Ovary (tissue), 9 donors: ENCODE data around the gene BCL6B. TPM values are rescaled to one million over a fixed set of nuclear protein-coding genes. Genes with fewer than 3 reads are reported as not detected.

Experiments used
- DNase-seq, 5 donors: peaks; one replicate each; pipeline ENCODE4 v3.0.0-alpha.2; 2019 to 2020
- H3K27ac ChIP-seq, 2 donors: fragments of 200-600 bp; one replicate each; pipeline versions ENCODE4 v1.5.1 to v1.8.0; 2019 to 2022
- H3K27me3 ChIP-seq: fragments of 200-600 bp; one replicate; pipeline ENCODE4 v1.8.0; 2022
- H3K36me3 ChIP-seq: fragments of 200-600 bp; sonication (generic); one replicate; pipeline ENCODE4 v1.5.1; 2019
- H3K4me1 ChIP-seq: one replicate; pipeline ENCODE4 v1.8.1; 2013; ENCODE audit warnings: mild to moderate bottlenecking, moderate library complexity; ENCODE audit not compliant: insufficient read depth
- H3K4me3 ChIP-seq: fragments of 200-600 bp; sonication (generic); one replicate; pipeline ENCODE4 v1.5.1; 2017
- H3K9me3 ChIP-seq, 2 donors: fragments of 200-600 bp in 1 of 2; sonication (generic) in 1 of 2; one replicate each; pipeline versions ENCODE4 v1.5.1 to v1.8.1; 2013 to 2019; ENCODE audit warnings: mild to moderate bottlenecking in 1 of 2, moderate library complexity in 1 of 2
- CTCF ChIP-seq, 3 donors: fragments of 450-650 bp in 2 of 3; fragments of 200-600 bp in 1 of 3; IDR thresholded peaks; one replicate each; pipeline versions ENCODE4 v1.5.1 to v1.8.0; 2016 to 2022; ENCODE audit warnings: antibody characterized with exemption in 3 of 3, mild to moderate bottlenecking in 1 of 3
- EP300 ChIP-seq: sonication (generic); formaldehyde crosslinking; IDR thresholded peaks from one replicate; pipeline ENCODE4 v1.6.1; 2017; ENCODE audit warnings: antibody characterized with exemption
- POLR2A ChIP-seq: fragments of 450-650 bp; IDR thresholded peaks from one replicate; pipeline ENCODE4 v1.6.1; 2017; ENCODE audit warnings: antibody characterized with exemption, mild to moderate bottlenecking, moderate library complexity
- WGBS, 3 donors: extraction: QIAGEN DNeasy Blood & Tissue Kit in 1 of 3; methylation state at CpG; one replicate each; pipeline versions ENCODE4 v1.1.5 to v1.1.7; 2013 to 2017; 5-methylcytosine and 5-hydroxymethylcytosine counted together
- intact Hi-C, 4 donors: fragments of 100-400 bp; cut with DNase I; formaldehyde crosslinking; loops; one replicate each; pipeline versions ENCODE4 v1.11.0 to v1.15.1; 2022 to 2023
- polyA plus RNA-seq, 2 donors: library from polyadenylated mRNA; stranded (reverse); fragments of 200-250 nt in 1 of 2; fragments of 350-450 nt in 1 of 2; fragmentation: Illumina TruSeq in 1 of 2; extraction: RNeasy Lipid Tissue Mini Kit (QIAGEN cat#74804) in 1 of 2; gene quantifications; one replicate each; pipeline ENCODE4 v1.2.3, GENCODE V29; 2013 to 2014
- total RNA-seq, 7 donors: library from RNA; depleted of rRNA in 2 of 7; stranded (reverse); fragments of >200 nt in 2 of 7; fragmentation: NEBNext Ultra II Directional in 3 of 7; extraction: Animal tissue kit (Norgen Biotek cat#: 25700) in 3 of 7; gene quantifications; one replicate each; pipeline versions ENCODE4 v1.1.0 to v1.2.4, GENCODE V29; 2016 to 2023
- donor health status: DM: no; HTN: no; CAD: no; lungs with moderate emphysema.
- donor health status: DM: no; HTN: no; CAD: no.
- donor health status: Bipolar disorder and iron deficiency.
- donor health status: DM: yes; HTN: yes; CAD: no.
- donor health status: DM: no; HTN: no; CAD: no.
- donor health status: DM: yes; HTN: yes; CAD: no.

Gene BCL6B
- total and polyA plus RNA-seq, 9 donors, result 0.46 to 13.9 (median 4.8) TPM

- H3K9me3 ChIP-seq, result no peaks in the 10 kb centered on the region
- WGBS, 3 donors, result 68 to 72% (median 70%) methylated on average over 10 of the region's 10 CpGs
- no peak for TF ChIP-seq CTCF (IDR thresholded peaks at IDR 0.05)
- no peak for TF ChIP-seq POLR2A
- TF ChIP-seq EP300, result no peak
- H3K27ac ChIP-seq, result no peak overlapping the region
- H3K4me1 ChIP-seq, result no peaks in the 10 kb centered on the region
- H3K27me3 ChIP-seq, result no peaks in the 10 kb centered on the region
- H3K4me3 ChIP-seq, result no peak overlapping the region
- no peak for DNase-seq
- intact Hi-C loops, result loop anchor here in 2 of 4 donors (10.0 kb wide), 2 partner anchors 87 to 337 kb away; no protein-coding TSS in a partner anchor
- H3K36me3 ChIP-seq, result no peaks in the 10 kb centered on the region
Measured at GRCh38 chr17:7001318-7001961, 21.4 kb upstream of the BCL6B start.

GRCh38 chr17:7002288-7003047 lies 20.4 kb upstream of the BCL6B start:
- no peak for DNase-seq
- Histone ChIP-seq H3K27ac (no peak overlapping the region), H3K27me3 (no peaks in the 10 kb centered on the region), H3K36me3 (no peaks in the 10 kb centered on the region), H3K9me3 (no peaks in the 10 kb centered on the region), H3K4me1 (no peaks in the 10 kb centered on the region), H3K4me3 (no peak overlapping the region)
- TF ChIP-seq POLR2A, result no peak
- TF ChIP-seq CTCF (IDR thresholded peaks at IDR 0.05), result no peak
- no peak for TF ChIP-seq EP300
- 90 to 94% (median 92%) methylated on average over 6 of the region's 6 CpGs for WGBS, 3 donors
- intact Hi-C loops, result loop anchor here in 2 of 4 donors (10.0 kb wide), 2 partner anchors 88 to 338 kb away; no protein-coding TSS in a partner anchor

DNA sequence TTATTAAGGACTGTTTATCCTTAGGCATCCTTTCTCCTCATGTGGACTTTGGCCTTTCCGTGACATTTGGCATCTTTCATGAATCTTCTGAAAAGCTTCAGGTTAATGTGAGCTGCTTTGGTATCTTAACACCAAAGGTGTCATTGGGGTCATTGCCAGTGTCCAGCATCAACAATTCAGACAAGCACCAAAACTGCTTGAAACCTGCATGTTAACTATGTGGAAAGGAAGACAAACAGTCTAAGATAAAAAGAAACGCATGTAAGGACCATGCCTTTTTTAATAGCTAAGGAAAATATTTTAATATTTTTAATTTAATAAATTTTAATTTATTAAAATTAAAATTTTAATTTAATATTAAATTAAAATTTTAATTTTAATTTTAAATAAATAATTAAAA lies 19.1 kb upstream of the BCL6B start:
- Histone ChIP-seq H3K27me3 (no peaks in the 10 kb centered on the region), H3K4me3 (no peak overlapping the region), H3K4me1 (no peaks in the 10 kb centered on the region), H3K9me3 (no peaks in the 10 kb centered on the region), H3K27ac (no peak overlapping the region), H3K36me3 (no peaks in the 10 kb centered on the region)
- no peak for DNase-seq
- 89 to 93% (median 93%) methylated on average over 2 of the region's 2 CpGs for WGBS, 3 donors
- intact Hi-C loops, result loop anchor here in 2 of 4 donors (10.0 kb wide), 2 partner anchors 89 to 339 kb away; no protein-coding TSS in a partner anchor
- TF ChIP-seq CTCF (IDR thresholded peaks at IDR 0.05), result no peak
- no peak for TF ChIP-seq POLR2A
- no peak for TF ChIP-seq EP300

DNA sequence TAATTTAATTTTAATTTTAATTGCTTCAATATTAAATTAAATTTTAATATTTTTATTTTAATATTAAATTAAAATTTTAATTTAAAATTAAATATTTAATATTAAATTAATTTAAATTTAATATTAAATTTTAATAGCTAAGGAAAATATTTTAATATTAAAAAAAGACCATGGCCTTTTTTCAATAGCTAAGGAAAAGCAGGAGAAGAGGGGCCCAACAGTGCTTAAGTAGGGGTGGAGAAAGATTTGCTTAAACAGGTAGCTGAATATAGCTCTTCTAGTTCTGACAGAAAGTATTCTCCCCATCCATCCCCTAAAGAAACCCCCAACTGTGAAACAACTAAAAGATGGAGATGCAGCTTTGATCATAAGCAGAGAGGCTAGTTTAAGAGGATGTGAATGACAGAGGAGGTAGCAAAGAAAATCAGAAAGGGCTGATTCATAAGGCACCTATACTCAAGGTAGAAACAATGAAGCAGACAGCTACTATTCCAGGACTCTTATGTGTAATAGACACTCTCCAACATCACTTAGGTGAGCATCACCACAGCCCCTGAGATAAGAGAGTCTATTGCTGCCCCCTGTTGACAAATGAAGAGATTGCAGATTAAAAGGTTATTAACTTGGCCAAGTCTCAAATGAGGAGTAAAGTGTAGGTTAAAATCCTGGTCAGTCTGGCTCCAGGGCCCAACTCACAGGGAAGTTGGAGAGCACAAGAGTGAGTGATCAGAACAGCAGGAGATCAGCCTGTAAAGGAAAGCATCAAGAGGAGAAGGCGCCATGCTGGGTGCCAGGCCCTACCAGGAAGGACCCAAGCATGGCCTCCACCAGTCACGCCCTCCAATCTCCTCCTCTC lies 18.2 kb upstream of the BCL6B start:
- intact Hi-C loops, result loop anchor here in 3 of 4 donors (5.0 to 10.0 kb wide), 3 partner anchors 90 to 340 kb away; no protein-coding TSS in a partner anchor
- no peaks in the 10 kb centered on the region for H3K27me3 ChIP-seq
- H3K4me1 ChIP-seq, result no peaks in the 10 kb centered on the region
- no peak overlapping the region for H3K27ac ChIP-seq
- 88 to 96% (median 96%) methylated on average over 2 of the region's 2 CpGs for WGBS, 3 donors
- DNase-seq, result no peak
- H3K36me3 ChIP-seq, result no peaks in the 10 kb centered on the region
- H3K4me3 ChIP-seq, result no peak overlapping the region
- TF ChIP-seq CTCF (IDR thresholded peaks at IDR 0.05), result peak; percentile 46 to 55 (median 46)
- no peak for TF ChIP-seq EP300
- no peaks in the 10 kb centered on the region for H3K9me3 ChIP-seq
